ENCODE measurements around the gene TXNL4A. TPM values are rescaled to one million over a fixed set of nuclear protein-coding genes. Genes with fewer than 3 reads are reported as not detected.

The TXNL4A gene
- total and polyA plus RNA-seq, 8 donors = 54.7 to 106 (median 69.3) TPM

DNA sequence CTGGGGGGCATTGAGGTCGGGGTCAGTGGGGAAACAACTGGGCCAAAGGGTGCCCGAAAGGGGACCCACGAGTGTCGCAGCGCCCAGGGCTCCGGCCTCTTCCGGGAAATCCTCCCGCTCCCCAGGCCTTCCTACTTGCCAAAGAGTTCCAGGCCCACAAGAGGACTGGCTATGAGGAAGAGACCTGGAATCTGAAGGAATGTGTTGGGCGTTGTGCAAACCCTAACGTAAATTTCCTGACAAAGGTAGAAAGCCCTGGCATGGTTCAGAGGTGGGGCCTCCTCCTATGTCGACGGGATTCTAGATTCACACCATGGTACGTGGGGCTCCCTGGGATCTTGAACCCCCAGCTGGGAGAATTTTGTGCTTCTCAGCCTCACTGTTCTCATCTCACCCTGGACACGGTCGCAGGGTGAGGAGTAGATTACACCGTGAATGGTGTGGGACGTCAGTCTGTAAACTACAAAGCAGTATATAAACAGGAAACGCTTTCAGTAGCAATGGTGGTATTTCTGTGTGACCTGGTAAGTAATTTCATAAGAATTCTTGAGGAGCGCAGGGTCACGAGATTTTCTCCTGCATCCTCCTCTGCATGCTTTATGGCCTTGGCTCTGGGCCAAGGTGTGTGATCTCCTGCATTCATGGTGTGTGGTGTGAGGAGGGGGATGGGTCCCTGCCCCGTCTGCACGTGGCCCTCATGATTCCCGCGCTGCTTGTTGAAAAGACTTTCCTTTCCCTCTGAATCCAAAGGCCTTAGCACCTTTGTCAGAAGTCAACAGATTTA lies 23.1 kb downstream of the TXNL4A start:
- TF ChIP-seq, protein P1, sequence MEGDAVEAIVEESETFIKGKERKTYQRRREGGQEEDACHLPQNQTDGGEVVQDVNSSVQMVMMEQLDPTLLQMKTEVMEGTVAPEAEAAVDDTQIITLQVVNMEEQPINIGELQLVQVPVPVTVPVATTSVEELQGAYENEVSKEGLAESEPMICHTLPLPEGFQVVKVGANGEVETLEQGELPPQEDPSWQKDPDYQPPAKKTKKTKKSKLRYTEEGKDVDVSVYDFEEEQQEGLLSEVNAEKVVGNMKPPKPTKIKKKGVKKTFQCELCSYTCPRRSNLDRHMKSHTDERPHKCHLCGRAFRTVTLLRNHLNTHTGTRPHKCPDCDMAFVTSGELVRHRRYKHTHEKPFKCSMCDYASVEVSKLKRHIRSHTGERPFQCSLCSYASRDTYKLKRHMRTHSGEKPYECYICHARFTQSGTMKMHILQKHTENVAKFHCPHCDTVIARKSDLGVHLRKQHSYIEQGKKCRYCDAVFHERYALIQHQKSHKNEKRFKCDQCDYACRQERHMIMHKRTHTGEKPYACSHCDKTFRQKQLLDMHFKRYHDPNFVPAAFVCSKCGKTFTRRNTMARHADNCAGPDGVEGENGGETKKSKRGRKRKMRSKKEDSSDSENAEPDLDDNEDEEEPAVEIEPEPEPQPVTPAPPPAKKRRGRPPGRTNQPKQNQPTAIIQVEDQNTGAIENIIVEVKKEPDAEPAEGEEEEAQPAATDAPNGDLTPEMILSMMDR (IDR thresholded peaks at IDR 0.05) = no peak
- Histone ChIP-seq H3K4me1 (peaks cover 8 to 30% of the 10 kb centered on the region in 2 donors), H3K4me3 (peak overlapping the region; percentile 40 to 51), H3K27ac (peak overlapping the region; percentile 80 to 81), H3K27me3 (peaks cover 0 to 11% of the 10 kb centered on the region in 2 donors), H3K9me3 (no peaks in the 10 kb centered on the region), H3K36me3 (peaks cover 0 to 9% of the 10 kb centered on the region in 2 donors)
- ATAC-seq = peak; percentile 35
- intact Hi-C loops (cut with DNase I) = no loop called here
- DNase-seq = peak in 2 of 4 donors; percentile 63 to 81

DNA sequence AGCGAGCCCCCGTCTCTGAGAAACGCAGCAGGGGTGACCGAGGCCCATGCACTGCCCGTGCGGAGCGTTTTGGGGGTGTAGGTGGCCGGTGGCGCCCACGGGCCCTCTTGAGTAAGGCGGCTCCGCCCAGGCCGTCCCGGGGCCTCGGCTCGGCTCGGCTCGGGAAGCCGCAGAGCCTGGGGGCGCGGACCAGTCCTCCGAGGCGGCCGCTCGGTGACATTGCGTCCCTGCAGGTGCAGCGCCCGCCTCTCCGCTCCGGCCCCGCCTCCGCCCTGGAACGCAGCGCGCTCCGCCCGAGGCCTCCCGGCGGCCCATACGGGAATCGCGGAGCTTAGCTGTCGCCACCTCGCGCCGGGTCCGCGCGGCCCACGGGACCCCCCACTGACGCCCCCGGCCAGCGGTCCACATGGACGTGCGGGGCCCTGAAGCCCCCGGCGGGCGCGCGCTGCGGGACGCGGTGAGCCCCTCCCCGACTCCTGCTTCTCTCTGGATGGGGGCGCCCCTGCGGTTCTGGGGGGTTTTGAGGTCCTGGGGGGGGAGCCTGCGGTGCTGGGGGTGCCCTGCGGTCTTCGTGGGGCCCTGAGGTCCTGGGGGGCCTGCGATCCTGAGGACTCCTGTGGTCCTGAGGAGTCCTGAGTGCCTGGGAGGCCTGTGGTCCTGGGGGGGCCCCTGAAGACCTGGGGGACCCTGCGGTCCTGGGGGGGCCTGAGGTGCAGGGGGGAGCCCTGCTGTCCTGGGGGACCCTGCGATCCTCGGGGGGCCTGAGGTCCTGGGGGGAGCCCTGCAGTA lies 23.8 kb downstream of the TXNL4A start, which contains the start of gene HSBP1L1:
TSS of gene HSBP1L1 (plus strand) at position 314 of the 789 bp plus-strand sequence. CDS start at position 407, 93 bp downstream.
- ATAC-seq = peak; percentile 75
- Histone ChIP-seq H3K9me3 (no peaks in the 10 kb centered on the region), H3K36me3 (peaks cover 0 to 2% of the 10 kb centered on the region in 2 donors), H3K27me3 (peaks cover 0 to 11% of the 10 kb centered on the region in 2 donors), H3K27ac (peak within 1 kb of the TSS; percentile 80 to 81), H3K4me3 (peak within 1 kb of the TSS; percentile 40 to 51), H3K4me1 (peaks cover 8 to 35% of the 10 kb centered on the region in 2 donors)
- TF ChIP-seq, protein P1 (IDR thresholded peaks at IDR 0.05) = peak in 1 of 2 donors; percentile 25
- peak; percentile 31 to 95 (median 76) for DNase-seq
- intact Hi-C loops (cut with DNase I) = no loop called here

DNA sequence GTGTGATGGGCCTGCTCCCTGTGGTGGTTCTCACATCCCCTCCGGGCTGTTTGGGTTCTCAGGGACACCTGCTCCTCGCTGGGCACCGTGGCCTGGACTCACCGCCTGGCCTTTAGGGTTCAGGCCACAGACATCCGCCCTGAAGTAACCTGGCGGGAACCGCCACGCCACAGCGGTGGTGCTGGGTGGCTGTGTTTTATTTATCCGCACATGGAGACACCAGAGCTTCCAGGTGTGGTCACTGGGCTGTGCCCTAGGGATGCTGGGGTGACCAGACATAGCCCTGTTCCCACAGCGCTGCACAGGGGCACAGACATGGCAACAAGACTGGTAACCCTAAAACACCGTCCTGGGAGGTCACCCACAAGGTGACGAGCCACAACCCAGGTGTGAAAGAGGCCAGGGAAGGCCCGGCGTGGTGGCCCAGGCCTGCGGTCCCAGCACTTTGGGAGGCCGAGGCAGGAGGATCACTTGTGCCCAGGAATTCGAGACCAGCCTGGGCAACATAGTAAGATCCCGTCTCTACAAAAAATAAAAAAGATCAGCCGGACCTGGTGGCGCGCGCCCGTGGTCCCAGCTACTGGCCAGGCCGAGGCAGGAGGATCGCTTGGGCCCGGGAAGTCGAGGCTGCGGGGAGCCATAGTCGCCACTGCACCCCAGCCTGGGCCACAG lies 24.6 kb downstream of the TXNL4A start:
- TF ChIP-seq, protein P1 (IDR thresholded peaks at IDR 0.05) = no peak
- intact Hi-C loops (cut with DNase I) = no loop called here
- Histone ChIP-seq H3K9me3 (no peaks in the 10 kb centered on the region), H3K36me3 (no peaks in the 10 kb centered on the region), H3K27me3 (peaks cover 0 to 11% of the 10 kb centered on the region in 2 donors), H3K4me3 (peak overlapping the region; percentile 40 to 51), H3K27ac (peak overlapping the region; percentile 80 to 81), H3K4me1 (peaks cover 8 to 36% of the 10 kb centered on the region in 2 donors)
- ATAC-seq (no peak), DNase-seq (no peak)

DNA sequence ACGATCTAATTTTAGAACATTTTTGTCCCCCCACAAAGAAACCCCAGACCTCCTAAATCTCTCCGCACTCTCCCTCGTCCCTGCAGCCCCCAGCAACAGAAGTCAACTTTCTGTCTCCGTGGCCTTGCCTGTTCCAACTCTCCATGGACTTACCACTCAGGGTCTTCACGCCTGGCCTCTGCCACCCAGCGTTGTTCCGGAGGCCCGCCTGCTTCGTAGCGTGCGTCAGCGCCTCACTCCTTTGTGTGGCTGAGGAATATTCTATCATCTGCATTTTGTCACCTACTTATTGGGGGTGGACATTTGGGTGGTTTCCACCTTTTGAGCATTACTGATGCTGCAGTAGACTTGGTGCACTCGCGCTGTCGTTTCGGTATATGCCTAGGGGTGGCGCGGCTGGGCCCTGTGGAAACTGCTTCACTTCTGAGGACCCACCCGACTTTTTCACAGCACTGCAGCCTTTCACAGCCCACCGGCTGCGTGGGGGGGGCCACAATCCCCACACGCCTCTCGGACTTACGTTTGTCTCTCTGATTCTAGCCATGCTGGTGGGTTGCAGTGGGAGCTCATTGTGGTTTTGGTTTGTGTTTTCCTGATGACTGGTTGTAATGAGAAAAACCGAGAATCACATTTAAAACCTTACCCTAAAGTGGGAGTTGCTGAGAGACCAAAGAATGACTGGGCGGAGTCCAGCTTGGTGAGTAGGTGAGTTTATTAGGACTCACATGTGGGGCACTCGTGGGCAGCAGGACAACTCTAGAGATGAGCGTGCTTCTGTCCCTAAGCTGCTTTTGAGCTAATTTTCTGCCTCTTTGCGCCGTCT lies 25.3 kb downstream of the TXNL4A start:
- intact Hi-C loops (cut with DNase I) = no loop called here
- DNase-seq (no peak), ATAC-seq (no peak)
- TF ChIP-seq, protein P1 (IDR thresholded peaks at IDR 0.05) = no peak
- H3K4me1 ChIP-seq = peaks cover 8 to 36% of the 10 kb centered on the region in 2 donors
- peak overlapping the region in 1 of 2 donors; percentile 90 for H3K27ac ChIP-seq
- peaks cover 0 to 11% of the 10 kb centered on the region in 2 donors for H3K27me3 ChIP-seq
- no peaks in the 10 kb centered on the region for H3K9me3 ChIP-seq
- H3K36me3 ChIP-seq = no peaks in the 10 kb centered on the region
- no peak overlapping the region for H3K4me3 ChIP-seq

Data from left lung (tissue), 10 donors.